Lower leg skin (tissue), 4 donors: ENCODE data around the gene ZNF593OS. TPM values are rescaled to one million over a fixed set of nuclear protein-coding genes. Genes with fewer than 3 reads are reported as not detected.
A peak's percentile ranks its signal among the peaks of the same experiment; 100 is the strongest.

Experiments
- DNase-seq, 2 donors: peaks; one replicate each; pipeline ENCODE4 v3.0.0-alpha.2; 2019; ENCODE audit warnings: low spot score in 2 of 2
- H3K4me3 ChIP-seq: fragments of 200-600 bp; sonication (generic); 2 replicates; pipeline ENCODE4 v1.5.1; 2017; ENCODE audit warnings: mild to moderate bottlenecking, low read depth; ENCODE audit not compliant: poor library complexity, severe bottlenecking
- CTCF ChIP-seq, 3 donors: fragments of 450-650 bp; IDR thresholded peaks; one replicate each; pipeline ENCODE4 v1.5.1; 2016; ENCODE audit warnings: antibody characterized with exemption in 3 of 3, mild to moderate bottlenecking in 3 of 3, moderate library complexity in 2 of 3
- POLR2A ChIP-seq, 2 donors: fragments of 450-650 bp; IDR thresholded peaks; one replicate each; pipeline ENCODE4 v1.6.1; 2016 to 2017; ENCODE audit warnings: antibody characterized with exemption in 2 of 2, mild to moderate bottlenecking in 1 of 2, moderate library complexity in 1 of 2
- WGBS, 2 donors: methylation state at CpG; one replicate each; pipeline ENCODE4 v1.1.5; 2018; 5-methylcytosine and 5-hydroxymethylcytosine counted together
- intact Hi-C: fragments of 100-400 bp; cut with DNase I; formaldehyde crosslinking; loops from one replicate; pipeline ENCODE4 v1.15.0; 2023; ENCODE audit warnings: low total_unique reads
- total RNA-seq, 4 donors: library from RNA; depleted of rRNA; stranded (reverse); fragments of >200 nt; gene quantifications; one replicate each; pipeline ENCODE4 v1.1.0, GENCODE V29; 2016

Gene ZNF593OS
- total RNA-seq, 4 donors from 2014 or later: not detected

- 86 to 87% methylated on average over 4 of the region's 4 CpGs for WGBS, 2 donors
- intact Hi-C loops: no loop called here
- H3K4me3 ChIP-seq: no peak overlapping the region
- no peak for DNase-seq
- TF ChIP-seq CTCF (IDR thresholded peaks at IDR 0.05) (no peak), POLR2A (IDR thresholded peaks at IDR 0.05) (no peak)
These were observed 4.8 kb downstream of the ZNF593OS start for GRCh38 chr1:26166719-26167281.

- TF ChIP-seq CTCF (IDR thresholded peaks at IDR 0.05): no peak
- no peak for TF ChIP-seq POLR2A (IDR thresholded peaks at IDR 0.05)
- H3K4me3 ChIP-seq: no peak overlapping the region
- DNase-seq: no peak
- intact Hi-C loops: no loop called here
- 74 to 75% methylated on average over 19 of the region's 19 CpGs for WGBS, 2 donors
These were observed 6.5 kb downstream of the ZNF593OS start for GRCh38 chr1:26164861-26165842.

GRCh38 chr1:26164036-26164860 is 7.4 kb downstream of the ZNF593OS start:
- no peak for TF ChIP-seq CTCF (IDR thresholded peaks at IDR 0.05)
- TF ChIP-seq POLR2A (IDR thresholded peaks at IDR 0.05): no peak
- peak overlapping the region; percentile 16 for H3K4me3 ChIP-seq
- DNase-seq: no peak
- intact Hi-C loops: no loop called here
- 12 to 13% methylated on average over 28 to 44 of the region's 72 CpGs for WGBS, 2 donors

- intact Hi-C loops: no loop called here
- no peak for DNase-seq
- TF ChIP-seq CTCF (IDR thresholded peaks at IDR 0.05): no peak
- TF ChIP-seq POLR2A (IDR thresholded peaks at IDR 0.05): no peak
- H3K4me3 ChIP-seq: no peak overlapping the region
- 68 to 78% methylated on average over 9 of the region's 9 CpGs for WGBS, 2 donors
These were observed 8.0 kb downstream of the ZNF593OS start for GRCh38 chr1:26163684-26164035.

- DNase-seq: no peak
- 25 to 29% methylated on average over 21 of the region's 21 CpGs for WGBS, 2 donors
- TF ChIP-seq CTCF (IDR thresholded peaks at IDR 0.05) (no peak), POLR2A (IDR thresholded peaks at IDR 0.05) (no peak)
- peak overlapping the region; percentile 23 for H3K4me3 ChIP-seq
- intact Hi-C loops: no loop called here
These were observed 9.4 kb downstream of the ZNF593OS start for GRCh38 chr1:26162220-26162709.
